Measurements from ENCODE around the gene STK11IP.

DNA sequence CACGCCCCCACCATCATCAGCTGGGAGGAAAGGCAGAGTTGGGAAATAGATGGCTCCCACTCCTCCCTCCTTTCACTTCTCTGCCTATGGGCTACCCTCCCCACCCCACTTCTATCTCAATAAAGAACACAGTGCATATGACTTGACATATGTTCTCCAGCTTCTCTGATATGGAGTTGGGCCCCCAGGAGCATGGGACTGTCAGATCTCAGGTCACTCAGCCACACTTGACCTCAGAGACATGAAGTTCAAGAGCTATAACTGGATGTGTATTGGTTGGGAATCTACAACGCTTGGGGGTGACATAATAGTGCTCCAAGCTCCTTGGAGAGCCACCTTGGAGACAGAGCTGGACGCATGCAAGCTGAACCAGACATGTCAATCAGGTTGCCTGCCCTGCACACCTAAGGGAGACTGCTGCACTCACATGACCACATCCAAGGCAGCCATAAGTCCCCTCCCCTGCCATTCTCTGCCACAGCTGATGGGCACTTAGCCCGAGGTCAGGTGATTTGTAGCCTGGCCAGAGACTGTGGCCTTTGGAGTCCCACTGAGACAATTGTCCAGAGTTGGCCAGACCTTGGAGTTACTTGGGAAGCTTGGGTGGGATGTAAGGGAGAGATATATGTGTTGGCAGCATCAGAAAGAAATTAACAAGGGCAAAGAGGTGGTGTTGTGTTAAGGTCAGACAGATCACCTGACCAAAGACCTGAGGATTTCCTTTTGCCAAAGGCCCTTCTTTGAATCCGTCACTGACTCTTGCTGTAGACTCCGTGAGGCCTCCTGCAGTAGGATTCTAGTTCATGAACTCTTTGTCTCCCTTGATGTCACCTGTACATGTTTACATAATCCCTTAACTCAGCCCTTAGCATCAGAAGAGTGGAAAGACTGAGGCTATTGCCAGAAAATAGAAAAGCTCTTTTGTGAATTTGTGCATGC is 21.8 kb upstream of the STK11IP start:
- TF ChIP-seq SUZ12 (IDR thresholded peaks at IDR 0.05; ENCODE audit: extremely low read depth, insufficient read depth, insufficient read length) (no peak), YY1 (IDR thresholded peaks at IDR 0.05; ENCODE audit: insufficient read depth, insufficient read length) (no peak), ZNF274 (IDR thresholded peaks at IDR 0.05; ENCODE audit: low read depth, low read length) (no peak)

Data from NT2/D1 (cell line).